ENCODE measurements around the gene MTPN.

MTPN gene

DNA sequence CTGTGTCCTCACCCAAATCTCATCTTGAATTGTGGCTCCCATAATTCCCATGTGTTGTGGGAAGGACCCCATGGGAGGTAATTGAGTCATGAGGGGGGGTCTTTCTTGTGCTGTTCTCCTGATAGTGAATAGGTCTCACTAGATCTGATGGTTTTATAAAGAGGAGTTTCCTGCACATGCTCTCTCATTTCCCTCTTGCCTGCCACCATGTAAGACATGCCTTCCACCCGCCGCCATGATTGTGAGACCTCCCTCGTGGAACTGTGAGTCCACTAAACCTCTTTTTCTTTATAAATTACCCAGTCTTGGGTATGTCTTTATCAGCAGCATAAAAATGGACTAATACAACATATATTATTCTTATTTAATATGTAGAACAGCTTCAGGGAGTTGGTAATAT is 29.0 kb upstream of the MTPN start:
- H3K4me3 ChIP-seq (ENCODE audit: low read depth, low read length) = no peak overlapping the region
- no peaks in the 10 kb centered on the region for H3K36me3 ChIP-seq (ENCODE audit: control insufficient read depth, insufficient read depth, low read length)
- no peaks in the 10 kb centered on the region for H3K4me1 ChIP-seq (ENCODE audit: control insufficient read depth, insufficient read depth, low read length)
- H3K9ac ChIP-seq (ENCODE audit: low read length) = no peak overlapping the region
- H3K27me3 ChIP-seq (ENCODE audit: control insufficient read depth, insufficient read depth, low read length) = no peaks in the 10 kb centered on the region
- H3K27ac ChIP-seq (ENCODE audit: low read depth, low read length) = no peak overlapping the region
- H3K9me3 ChIP-seq (ENCODE audit: control insufficient read depth, insufficient read depth, low read depth, low read length) = 0 out of 2 replicates have a peak, but pooled peaks cover 2% of the 10 kb centered on the region

DNA sequence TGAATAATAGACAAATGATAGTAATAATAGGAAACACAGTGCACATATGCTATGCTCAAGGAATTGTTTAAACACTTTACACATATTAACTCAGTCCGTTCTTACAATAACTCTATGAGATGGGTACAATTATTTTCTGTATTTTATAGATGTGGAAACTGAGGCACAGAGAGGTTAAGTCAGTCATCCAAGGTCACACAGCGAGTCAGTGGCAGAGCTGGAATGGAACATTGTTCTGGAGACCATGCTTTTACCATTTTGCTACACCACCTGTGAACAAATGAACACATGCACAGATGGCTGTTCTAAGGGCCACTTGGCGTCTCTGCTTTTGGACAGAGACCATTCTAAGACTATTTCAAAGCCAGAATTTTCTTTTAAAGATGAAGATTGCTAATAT is 26.9 kb upstream of the MTPN start:
- H3K27ac ChIP-seq (ENCODE audit: low read depth, low read length) = no peak overlapping the region
- H3K9me3 ChIP-seq (ENCODE audit: control insufficient read depth, insufficient read depth, low read depth, low read length) = peaks cover 6% of the 10 kb centered on the region; the same call in 1 of the 2 replicates
- no peak overlapping the region for H3K4me3 ChIP-seq (ENCODE audit: low read depth, low read length)
- no peaks in the 10 kb centered on the region for H3K4me1 ChIP-seq (ENCODE audit: control insufficient read depth, insufficient read depth, low read length)
- H3K9ac ChIP-seq (ENCODE audit: low read length) = no peak overlapping the region
- no peaks in the 10 kb centered on the region for H3K27me3 ChIP-seq (ENCODE audit: control insufficient read depth, insufficient read depth, low read length)
- H3K36me3 ChIP-seq (ENCODE audit: control insufficient read depth, insufficient read depth, low read length) = no peaks in the 10 kb centered on the region

DNA sequence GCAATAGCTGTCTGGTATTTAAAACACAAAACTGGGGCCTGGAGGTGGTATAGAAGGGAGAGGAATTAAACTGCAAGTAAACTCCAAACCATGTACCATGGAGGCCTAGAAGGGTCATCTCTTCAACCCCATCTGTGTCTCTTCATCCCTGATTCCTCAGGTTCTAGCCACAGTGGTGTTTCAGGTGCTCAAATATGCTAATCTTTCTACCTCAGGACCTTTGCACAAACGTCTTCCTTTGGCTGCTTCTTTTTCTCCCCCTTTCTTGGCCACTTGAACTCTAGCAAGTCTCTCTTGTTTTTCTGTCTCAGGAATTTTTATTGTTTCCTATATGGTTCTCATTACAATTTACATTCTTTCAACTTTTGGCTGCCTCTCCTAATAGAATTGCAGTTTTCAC is 25.6 kb upstream of the MTPN start:
- H3K9ac ChIP-seq (ENCODE audit: low read length) = no peak overlapping the region
- H3K27me3 ChIP-seq (ENCODE audit: control insufficient read depth, insufficient read depth, low read length) = no peaks in the 10 kb centered on the region
- H3K4me1 ChIP-seq (ENCODE audit: control insufficient read depth, insufficient read depth, low read length) = no peaks in the 10 kb centered on the region
- H3K4me3 ChIP-seq (ENCODE audit: low read depth, low read length) = no peak overlapping the region
- H3K36me3 ChIP-seq (ENCODE audit: control insufficient read depth, insufficient read depth, low read length) = no peaks in the 10 kb centered on the region
- H3K9me3 ChIP-seq (ENCODE audit: control insufficient read depth, insufficient read depth, low read depth, low read length) = peaks cover 6% of the 10 kb centered on the region; the same call in 1 of the 2 replicates
- H3K27ac ChIP-seq (ENCODE audit: low read depth, low read length) = no peak overlapping the region

DNA sequence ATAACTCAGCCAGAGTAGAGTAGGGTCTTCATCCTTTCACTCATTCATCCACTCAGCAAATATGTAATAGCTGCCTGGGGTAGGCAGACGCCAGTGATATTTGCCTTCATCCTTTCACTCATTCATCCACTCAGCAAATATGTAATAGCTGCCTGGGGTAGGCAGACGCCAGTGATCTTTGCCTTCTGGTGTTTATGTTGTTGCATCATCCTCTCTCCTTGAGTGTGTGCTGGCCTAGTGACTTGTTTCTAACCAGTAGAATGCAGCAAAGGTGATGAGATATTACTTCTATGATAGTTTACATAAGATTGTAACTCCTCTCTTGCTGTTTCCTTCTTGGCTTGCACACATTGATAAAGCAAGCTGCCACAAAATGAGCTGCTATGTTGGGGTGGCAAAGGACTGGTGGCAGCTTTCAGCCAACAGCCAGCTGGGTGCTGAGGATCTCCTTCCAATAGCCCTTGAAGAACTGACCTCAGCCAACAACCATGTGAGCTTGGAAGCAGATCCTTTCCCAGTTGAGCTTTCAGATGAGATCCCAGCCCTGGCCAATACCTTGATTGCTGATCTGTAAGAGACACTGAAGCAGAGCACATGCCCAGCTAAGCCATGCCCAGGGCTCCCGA is 23.2 kb upstream of the MTPN start:
- H3K4me1 ChIP-seq (ENCODE audit: control insufficient read depth, insufficient read depth, low read length) = no peaks in the 10 kb centered on the region
- no peaks in the 10 kb centered on the region for H3K27me3 ChIP-seq (ENCODE audit: control insufficient read depth, insufficient read depth, low read length)
- no peak overlapping the region for H3K27ac ChIP-seq (ENCODE audit: low read depth, low read length)
- H3K4me3 ChIP-seq (ENCODE audit: low read depth, low read length) = no peak overlapping the region
- H3K9ac ChIP-seq (ENCODE audit: low read length) = no peak overlapping the region
- peaks cover 4% of the 10 kb centered on the region; the same call in 1 of the 2 replicates for H3K9me3 ChIP-seq (ENCODE audit: control insufficient read depth, insufficient read depth, low read depth, low read length)
- H3K36me3 ChIP-seq (ENCODE audit: control insufficient read depth, insufficient read depth, low read length) = no peaks in the 10 kb centered on the region

DNA sequence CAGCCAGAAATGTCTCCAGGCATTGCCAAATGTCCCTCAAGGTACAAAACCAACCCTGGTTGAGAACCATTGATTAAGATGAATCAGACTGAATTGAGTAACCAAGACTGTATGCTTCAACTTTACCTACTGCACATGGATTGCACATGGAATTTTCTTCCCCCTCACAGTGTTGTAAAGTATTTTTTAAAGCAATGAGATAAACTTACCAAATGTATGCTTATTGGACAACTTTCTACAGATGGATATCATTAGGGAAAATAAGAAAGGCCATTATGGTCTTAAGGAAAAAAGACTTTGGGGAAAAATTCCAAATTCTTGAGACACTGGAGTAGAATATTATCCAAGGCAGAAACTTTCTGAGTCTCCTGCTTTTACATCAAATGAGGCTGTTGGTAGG is 20.9 kb upstream of the MTPN start:
- H3K9me3 ChIP-seq (ENCODE audit: control insufficient read depth, insufficient read depth, low read depth, low read length) = peaks cover 4% of the 10 kb centered on the region; the same call in 1 of the 2 replicates
- no peak overlapping the region for H3K27ac ChIP-seq (ENCODE audit: low read depth, low read length)
- no peaks in the 10 kb centered on the region for H3K4me1 ChIP-seq (ENCODE audit: control insufficient read depth, insufficient read depth, low read length)
- no peaks in the 10 kb centered on the region for H3K27me3 ChIP-seq (ENCODE audit: control insufficient read depth, insufficient read depth, low read length)
- H3K4me3 ChIP-seq (ENCODE audit: low read depth, low read length) = no peak overlapping the region
- no peak overlapping the region for H3K9ac ChIP-seq (ENCODE audit: low read length)
- no peaks in the 10 kb centered on the region for H3K36me3 ChIP-seq (ENCODE audit: control insufficient read depth, insufficient read depth, low read length)

DNA sequence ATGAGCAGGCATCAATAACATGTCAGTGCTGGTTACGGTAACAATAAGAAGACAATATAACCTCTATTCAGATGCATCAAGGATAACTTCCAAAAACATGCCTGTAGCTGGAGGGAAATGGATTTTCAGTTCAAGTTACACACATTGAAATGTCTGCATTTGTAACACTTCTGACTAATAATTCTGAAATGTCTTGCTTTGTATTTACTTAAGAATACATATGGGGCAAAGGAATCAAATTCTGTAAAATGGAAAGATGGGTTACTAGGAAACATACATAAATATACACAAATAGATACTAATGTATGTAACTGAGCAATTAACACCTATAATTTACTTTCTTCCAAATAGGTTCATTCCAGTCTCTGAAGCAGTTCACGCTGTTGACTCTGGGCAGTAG is 18.6 kb upstream of the MTPN start:
- no peak overlapping the region for H3K9ac ChIP-seq (ENCODE audit: low read length)
- H3K4me3 ChIP-seq (ENCODE audit: low read depth, low read length) = no peak overlapping the region
- peaks cover 4% of the 10 kb centered on the region; the same call in 1 of the 2 replicates for H3K9me3 ChIP-seq (ENCODE audit: control insufficient read depth, insufficient read depth, low read depth, low read length)
- no peaks in the 10 kb centered on the region for H3K36me3 ChIP-seq (ENCODE audit: control insufficient read depth, insufficient read depth, low read length)
- H3K4me1 ChIP-seq (ENCODE audit: control insufficient read depth, insufficient read depth, low read length) = no peaks in the 10 kb centered on the region
- no peaks in the 10 kb centered on the region for H3K27me3 ChIP-seq (ENCODE audit: control insufficient read depth, insufficient read depth, low read length)
- H3K27ac ChIP-seq (ENCODE audit: low read depth, low read length) = no peak overlapping the region

DNA sequence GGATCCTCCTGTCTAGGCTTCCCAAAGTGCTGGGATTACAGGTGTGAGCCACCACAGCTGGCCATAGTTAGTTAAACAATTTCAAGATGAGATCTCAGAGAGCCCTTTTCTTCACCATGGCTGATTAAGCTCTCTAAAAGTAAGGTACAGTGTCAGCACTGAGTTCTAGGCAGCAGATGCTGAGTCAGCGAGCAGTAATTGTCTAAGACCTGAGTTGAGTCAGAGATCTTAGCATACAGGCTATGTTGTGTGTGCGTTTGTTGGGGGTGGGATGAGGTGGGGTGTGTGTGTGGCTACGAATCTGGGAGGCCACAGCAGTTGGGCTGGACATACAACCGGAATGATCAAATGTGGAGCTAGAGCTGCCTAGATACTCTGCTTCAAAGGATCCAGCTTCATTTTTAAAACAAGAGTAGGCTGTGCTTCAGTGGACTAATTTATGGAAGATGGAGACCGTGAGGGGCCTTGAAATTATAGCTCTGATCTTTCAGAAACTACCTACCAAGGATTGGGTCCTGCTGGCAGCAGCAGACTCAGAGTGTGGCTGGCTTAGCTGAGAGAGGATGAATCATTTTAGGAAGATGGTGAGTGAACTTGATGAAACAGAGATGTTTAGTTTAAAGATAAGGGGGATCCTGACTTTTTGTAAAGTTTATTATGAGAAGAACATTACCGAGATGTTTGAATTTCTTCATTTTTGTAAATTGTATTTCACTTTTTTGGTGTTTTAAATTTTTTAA is 17.5 kb upstream of the MTPN start:
- Histone ChIP-seq H3K4me1 (ENCODE audit: control insufficient read depth, insufficient read depth, low read length) (no peaks in the 10 kb centered on the region), H3K36me3 (ENCODE audit: control insufficient read depth, insufficient read depth, low read length) (no peaks in the 10 kb centered on the region), H3K27me3 (ENCODE audit: control insufficient read depth, insufficient read depth, low read length) (no peaks in the 10 kb centered on the region), H3K9ac (ENCODE audit: low read length) (no peak overlapping the region), H3K9me3 (ENCODE audit: control insufficient read depth, insufficient read depth, low read depth, low read length) (no peaks in the 10 kb centered on the region), H3K27ac (ENCODE audit: low read depth, low read length) (no peak overlapping the region), H3K4me3 (ENCODE audit: low read depth, low read length) (no peak overlapping the region)

DNA sequence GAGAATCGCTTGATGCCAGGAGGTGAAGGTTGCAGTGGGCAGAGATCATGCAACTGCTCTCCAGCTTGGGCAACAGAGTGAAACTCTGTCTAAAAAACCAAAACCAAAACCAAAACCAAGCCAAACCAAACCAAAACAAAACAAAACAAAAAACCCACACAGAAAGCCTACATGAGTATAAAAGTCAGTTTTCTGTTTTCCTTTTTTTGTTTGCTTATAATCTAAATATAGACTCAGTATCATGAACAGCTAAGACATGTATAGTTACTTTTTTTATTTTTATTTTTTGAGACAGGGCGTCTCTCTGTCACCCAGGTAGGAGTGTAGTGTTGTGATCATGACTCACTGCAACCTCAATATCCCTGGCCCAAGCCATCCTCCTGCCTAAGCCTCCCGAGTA is 16.8 kb upstream of the MTPN start:
- H3K9me3 ChIP-seq (ENCODE audit: control insufficient read depth, insufficient read depth, low read depth, low read length) = no peaks in the 10 kb centered on the region

DNA sequence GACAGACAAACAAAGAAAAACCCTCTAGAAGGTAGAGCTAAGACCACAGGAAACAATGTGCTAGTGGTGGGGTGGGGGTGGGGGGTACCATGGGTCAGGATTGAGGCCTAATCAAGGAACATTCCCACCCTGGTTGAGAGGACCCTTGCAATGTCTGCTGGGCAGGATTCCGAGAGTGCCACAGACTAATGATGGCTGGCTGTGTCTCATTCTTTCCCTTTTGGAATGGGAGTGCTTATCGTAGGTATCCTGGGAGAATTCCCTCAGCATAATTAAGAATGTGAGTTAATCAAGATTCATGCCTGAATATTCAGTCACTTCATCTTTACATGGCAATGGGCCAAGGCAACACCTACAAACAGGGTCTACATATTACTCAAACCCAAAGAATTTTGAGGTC is 14.7 kb upstream of the MTPN start:
- H3K36me3 ChIP-seq (ENCODE audit: control insufficient read depth, insufficient read depth, low read length) = no peaks in the 10 kb centered on the region
- H3K4me1 ChIP-seq (ENCODE audit: control insufficient read depth, insufficient read depth, low read length) = no peaks in the 10 kb centered on the region
- H3K27me3 ChIP-seq (ENCODE audit: control insufficient read depth, insufficient read depth, low read length) = no peaks in the 10 kb centered on the region
- H3K27ac ChIP-seq (ENCODE audit: low read depth, low read length) = no peak overlapping the region
- no peak overlapping the region for H3K9ac ChIP-seq (ENCODE audit: low read length)
- peaks cover 5% of the 10 kb centered on the region; the same call in 1 of the 2 replicates for H3K9me3 ChIP-seq (ENCODE audit: control insufficient read depth, insufficient read depth, low read depth, low read length)
- H3K4me3 ChIP-seq (ENCODE audit: low read depth, low read length) = no peak overlapping the region

More for the DNA sequence above, 16.8 kb upstream of the MTPN start:
- H3K27ac ChIP-seq (ENCODE audit: low read depth, low read length) = no peak overlapping the region
- H3K4me3 ChIP-seq (ENCODE audit: low read depth, low read length) = no peak overlapping the region
- no peaks in the 10 kb centered on the region for H3K36me3 ChIP-seq (ENCODE audit: control insufficient read depth, insufficient read depth, low read length)
- H3K27me3 ChIP-seq (ENCODE audit: control insufficient read depth, insufficient read depth, low read length) = no peaks in the 10 kb centered on the region
- H3K4me1 ChIP-seq (ENCODE audit: control insufficient read depth, insufficient read depth, low read length) = no peaks in the 10 kb centered on the region
- no peak overlapping the region for H3K9ac ChIP-seq (ENCODE audit: low read length)

DNA sequence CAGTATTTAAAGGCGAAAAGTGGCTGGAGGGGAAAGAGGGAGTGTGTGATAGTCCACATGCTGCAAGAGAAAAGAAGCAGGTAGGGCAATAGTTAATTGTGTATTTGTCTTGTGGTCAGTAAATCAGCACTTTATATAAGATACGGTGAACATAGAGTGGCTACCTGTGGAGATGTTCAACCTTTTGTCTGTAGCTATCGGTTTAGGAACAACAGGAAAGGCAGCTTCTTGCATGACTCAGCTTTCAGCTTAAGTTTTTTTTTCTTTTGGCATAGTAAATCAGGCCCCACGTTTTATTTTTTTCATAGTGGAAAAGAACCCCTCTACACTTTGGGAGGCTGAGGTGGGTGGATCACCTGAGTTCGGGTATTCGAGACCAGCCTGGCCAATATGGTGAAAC is 14.2 kb upstream of the MTPN start:
- Histone ChIP-seq H3K36me3 (ENCODE audit: control insufficient read depth, insufficient read depth, low read length) (no peaks in the 10 kb centered on the region), H3K27ac (ENCODE audit: low read depth, low read length) (no peak overlapping the region), H3K4me3 (ENCODE audit: low read depth, low read length) (no peak overlapping the region)

DNA sequence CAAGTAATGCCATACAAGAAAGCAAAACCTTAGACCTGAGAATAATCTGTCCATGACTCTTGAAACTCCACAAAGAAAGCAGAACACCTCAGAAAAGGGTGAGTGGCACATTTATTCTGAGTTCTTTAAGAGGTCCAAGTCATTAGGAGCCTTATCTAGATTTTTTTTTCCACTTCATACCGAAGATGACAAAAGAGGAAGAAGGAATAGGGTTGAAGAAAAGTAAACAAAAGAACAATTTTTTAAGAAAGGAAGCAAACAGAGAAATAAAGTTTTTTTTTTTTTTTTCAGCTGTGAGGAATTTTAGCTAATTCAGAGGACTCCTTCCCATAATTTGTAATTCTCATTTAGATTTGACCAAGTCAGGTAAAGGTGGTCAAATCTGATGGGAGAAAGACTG is 13.1 kb upstream of the MTPN start:
- no peak overlapping the region for H3K27ac ChIP-seq (ENCODE audit: low read depth, low read length)
- no peaks in the 10 kb centered on the region for H3K4me1 ChIP-seq (ENCODE audit: control insufficient read depth, insufficient read depth, low read length)
- peaks cover 12% of the 10 kb centered on the region for H3K9me3 ChIP-seq (ENCODE audit: control insufficient read depth, insufficient read depth, low read depth, low read length)
- no peaks in the 10 kb centered on the region for H3K36me3 ChIP-seq (ENCODE audit: control insufficient read depth, insufficient read depth, low read length)
- no peaks in the 10 kb centered on the region for H3K27me3 ChIP-seq (ENCODE audit: control insufficient read depth, insufficient read depth, low read length)
- no peak overlapping the region for H3K9ac ChIP-seq (ENCODE audit: low read length)
- no peak overlapping the region for H3K4me3 ChIP-seq (ENCODE audit: low read depth, low read length)

More for the DNA sequence above, 14.2 kb upstream of the MTPN start:
- Histone ChIP-seq H3K27me3 (ENCODE audit: control insufficient read depth, insufficient read depth, low read length) (no peaks in the 10 kb centered on the region), H3K9me3 (ENCODE audit: control insufficient read depth, insufficient read depth, low read depth, low read length) (peaks cover 7% of the 10 kb centered on the region), H3K9ac (ENCODE audit: low read length) (no peak overlapping the region), H3K4me1 (ENCODE audit: control insufficient read depth, insufficient read depth, low read length) (no peaks in the 10 kb centered on the region)
